Glutamatergic neuron (in vitro differentiated cells): ENCODE measurements around the gene ARL14. TPM values are rescaled to one million over a fixed set of nuclear protein-coding genes. Genes with fewer than 3 reads are reported as not detected.

Experiments used
- DNase-seq: peaks from one replicate; pipeline ENCODE4 v3.0.0; 2022
- H3K27ac Mint-ChIP-seq: one replicate; pipeline ENCODE4 v1.8.0; 2020; ENCODE audit warnings: mild to moderate bottlenecking, mixed read lengths, inconsistent platforms; ENCODE audit not compliant: unreplicated experiment
- H3K27me3 Mint-ChIP-seq: one replicate; pipeline ENCODE4 v1.8.0; 2020; ENCODE audit warnings: mild to moderate bottlenecking, moderate library complexity, mixed read lengths, inconsistent platforms; ENCODE audit not compliant: unreplicated experiment
- H3K36me3 Mint-ChIP-seq: one replicate; pipeline ENCODE4 v1.8.0; 2020; ENCODE audit warnings: mild to moderate bottlenecking, mixed read lengths, inconsistent platforms; ENCODE audit not compliant: unreplicated experiment
- H3K4me1 Mint-ChIP-seq: one replicate; pipeline ENCODE4 v1.8.0; 2020; ENCODE audit warnings: mild to moderate bottlenecking, low read depth, mixed read lengths, inconsistent platforms; ENCODE audit not compliant: unreplicated experiment
- H3K4me3 Mint-ChIP-seq: one replicate; pipeline ENCODE4 v1.8.0; 2020; ENCODE audit warnings: mild to moderate bottlenecking, mixed read lengths, inconsistent platforms; ENCODE audit not compliant: unreplicated experiment
- H3K9me3 Mint-ChIP-seq: one replicate; pipeline ENCODE4 v1.8.0; 2020; ENCODE audit warnings: mild to moderate bottlenecking, moderate library complexity, mixed read lengths, inconsistent platforms; ENCODE audit not compliant: unreplicated experiment
- CTCF ChIP-seq: fragments of 200-600 bp; sonication (generic); IDR thresholded peaks from one replicate; pipeline ENCODE4 v1.5.0; 2021; ENCODE audit not compliant: partially characterized antibody, unreplicated experiment
- total RNA-seq: library from RNA; stranded (reverse); fragmentation: NEBNext Ultra II Directional; extraction: Animal tissue kit (Norgen Biotek cat#: 25700); gene quantifications from one replicate; pipeline ENCODE4 v1.2.1, GENCODE V29; 2021; ENCODE audit not compliant: unreplicated experiment

Gene ARL14
- total RNA-seq, 1 donor from 2014 or later = not detected

- Mint-ChIP-seq H3K4me1 (no peaks in the 10 kb centered on the region), H3K36me3 (no peaks in the 10 kb centered on the region), H3K4me3 (no peak overlapping the region), H3K27me3 (no peaks in the 10 kb centered on the region), H3K27ac (no peak overlapping the region), H3K9me3 (peaks cover 1% of the 10 kb centered on the region)
- no peak for DNase-seq
- TF ChIP-seq CTCF = no peak
Measured at GRCh38 chr3:160694345-160694744, 17.4 kb downstream of the ARL14 start.

GRCh38 chr3:160695003-160695402 is 18.0 kb downstream of the ARL14 start:
- H3K9me3 Mint-ChIP-seq = peaks cover 1% of the 10 kb centered on the region
- DNase-seq = no peak
- no peak overlapping the region for H3K27ac Mint-ChIP-seq
- TF ChIP-seq CTCF = no peak
- H3K36me3 Mint-ChIP-seq = no peaks in the 10 kb centered on the region
- H3K4me3 Mint-ChIP-seq = no peak overlapping the region
- H3K4me1 Mint-ChIP-seq = no peaks in the 10 kb centered on the region
- H3K27me3 Mint-ChIP-seq = no peaks in the 10 kb centered on the region

GRCh38 chr3:160695915-160696327 is 19.0 kb downstream of the ARL14 start:
- no peak overlapping the region for H3K27ac Mint-ChIP-seq
- no peak for DNase-seq
- H3K27me3 Mint-ChIP-seq = peaks cover 1% of the 10 kb centered on the region
- no peaks in the 10 kb centered on the region for H3K4me1 Mint-ChIP-seq
- peaks cover 1% of the 10 kb centered on the region for H3K9me3 Mint-ChIP-seq
- TF ChIP-seq CTCF = no peak
- H3K4me3 Mint-ChIP-seq = no peak overlapping the region
- no peaks in the 10 kb centered on the region for H3K36me3 Mint-ChIP-seq

- Mint-ChIP-seq H3K27me3 (peaks cover 1% of the 10 kb centered on the region), H3K4me3 (no peak overlapping the region), H3K36me3 (no peaks in the 10 kb centered on the region), H3K27ac (no peak overlapping the region), H3K4me1 (no peaks in the 10 kb centered on the region), H3K9me3 (peaks cover 1% of the 10 kb centered on the region)
- no peak for TF ChIP-seq CTCF
- no peak for DNase-seq
Measured at GRCh38 chr3:160697637-160698380, 20.8 kb downstream of the ARL14 start.

GRCh38 chr3:160698599-160699195 is 21.7 kb downstream of the ARL14 start:
- no peak for TF ChIP-seq CTCF
- peaks cover 1% of the 10 kb centered on the region for H3K9me3 Mint-ChIP-seq
- H3K27me3 Mint-ChIP-seq = peaks cover 1% of the 10 kb centered on the region
- no peak overlapping the region for H3K4me3 Mint-ChIP-seq
- H3K27ac Mint-ChIP-seq = no peak overlapping the region
- DNase-seq = no peak
- H3K36me3 Mint-ChIP-seq = no peaks in the 10 kb centered on the region
- no peaks in the 10 kb centered on the region for H3K4me1 Mint-ChIP-seq
